CD4-positive, alpha-beta T cell treated with Interleukin-21 for 1 hour (primary cell): ENCODE results near the gene NRXN3.

ENCODE experiments used
- DNase-seq: peaks from one replicate; pipeline ENCODE4 v3.0.0-alpha.2; 2020

The NRXN3 gene

GRCh38 chr14:79407572-79407971 is 1237.4 kb downstream of the NRXN3 start:
- DNase-seq, result no peak

DNA sequence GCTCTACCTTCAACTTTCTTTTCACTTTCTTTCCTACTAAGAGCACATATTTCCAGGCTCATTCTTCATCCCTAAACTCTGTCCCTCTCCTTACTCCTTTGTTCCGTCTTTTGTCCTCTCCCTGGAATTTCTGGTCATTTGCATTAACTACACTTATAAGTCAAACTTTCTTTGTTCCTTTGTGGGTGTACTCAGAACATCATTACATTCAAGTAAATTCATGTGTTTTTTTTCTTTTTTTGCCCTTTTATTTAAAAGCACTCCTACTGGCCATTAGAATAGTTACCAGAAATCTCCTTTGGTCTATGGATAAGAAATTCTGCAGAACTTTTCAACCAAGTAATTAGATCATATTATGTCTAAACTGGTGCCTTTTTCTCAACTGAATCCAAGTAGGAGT is 1238.5 kb downstream of the NRXN3 start:
- DNase-seq, result no peak

DNA sequence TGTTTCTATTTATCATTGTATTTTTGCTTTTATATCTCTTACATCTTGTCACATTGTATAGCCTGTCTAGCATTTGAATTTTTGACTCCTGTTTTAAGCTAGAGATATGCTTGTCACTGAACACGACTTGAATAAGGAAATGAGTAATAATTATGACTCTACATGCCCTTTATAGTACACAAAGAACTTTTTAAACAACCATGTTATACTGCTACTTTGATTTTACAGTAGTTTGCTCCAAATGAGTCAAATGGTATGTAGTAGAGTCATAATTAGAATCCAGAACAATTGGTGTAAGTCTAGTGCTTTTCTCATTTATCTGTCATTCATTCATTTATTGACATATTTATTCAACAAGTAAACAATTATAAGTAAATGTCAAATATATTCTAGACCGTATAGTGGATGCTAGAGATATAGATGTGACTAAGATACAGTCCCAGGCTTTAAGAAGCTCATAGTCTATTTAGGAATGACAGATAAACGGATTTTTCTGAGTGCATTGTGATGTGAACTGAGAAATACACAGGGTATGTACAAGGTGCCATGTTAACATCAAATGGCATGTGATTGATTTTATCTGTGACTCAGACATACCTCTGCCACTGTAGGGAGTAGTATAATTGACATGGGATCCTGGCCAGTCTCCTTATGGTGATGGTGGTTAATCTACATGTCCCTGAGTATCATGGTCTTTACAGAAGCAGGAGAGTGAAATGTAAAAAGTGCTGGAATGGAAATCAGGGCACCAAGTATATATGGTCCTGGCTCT is 1241.4 kb downstream of the NRXN3 start:
- no peak for DNase-seq

- no peak for DNase-seq
These were observed 1242.6 kb downstream of the NRXN3 start for GRCh38 chr14:79412822-79413221.

DNA sequence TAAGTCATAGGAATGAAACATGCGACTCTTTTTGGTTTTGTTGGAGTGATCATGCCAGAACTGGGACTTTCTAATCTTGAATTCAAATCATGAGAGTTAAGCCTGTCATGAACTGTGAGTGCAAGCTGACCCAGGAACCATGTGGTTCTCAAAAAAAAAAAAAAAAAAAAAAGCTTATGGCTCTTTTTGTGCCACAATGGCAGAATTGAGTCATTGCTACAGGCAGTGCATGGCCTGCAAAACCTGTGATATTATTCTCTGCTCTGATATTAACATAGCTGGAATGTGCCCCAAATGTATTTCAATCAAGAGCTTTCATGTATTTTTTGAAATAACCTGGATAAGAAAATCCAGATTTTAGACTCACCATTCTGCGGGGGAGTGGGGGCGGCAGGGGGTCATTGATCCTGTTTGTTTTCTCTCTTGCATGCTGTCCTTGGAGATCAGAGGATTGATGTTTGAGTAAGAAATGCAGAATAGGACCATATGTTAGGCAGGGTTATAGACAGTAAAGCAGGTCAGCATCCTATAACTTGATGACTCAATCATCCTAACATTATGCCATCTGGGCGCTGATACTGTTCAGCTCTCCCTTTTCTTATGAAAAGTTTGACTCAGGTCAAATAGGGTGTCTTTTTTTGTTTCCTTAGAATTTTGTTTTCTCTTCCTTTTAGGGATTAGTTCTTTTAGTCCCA is 1243.7 kb downstream of the NRXN3 start:
- DNase-seq, result no peak

DNA sequence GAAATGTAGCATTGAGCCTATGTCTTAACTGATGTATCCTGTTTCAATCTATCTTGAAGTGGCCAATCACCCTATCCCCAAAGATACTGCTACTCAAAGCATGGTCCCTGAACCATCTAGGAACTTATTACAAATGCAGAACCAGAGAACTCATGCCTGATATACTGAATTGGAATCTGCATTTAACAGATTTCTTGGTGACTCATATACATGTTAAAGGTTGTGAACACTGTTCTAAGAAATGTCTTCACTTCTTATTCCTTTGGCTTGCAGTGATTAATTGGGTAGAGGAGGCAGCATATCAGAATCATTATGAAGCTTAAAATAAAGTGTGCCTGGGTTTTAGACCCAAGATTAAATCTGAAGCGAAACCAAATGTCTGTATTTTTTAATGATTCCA is 1245.6 kb downstream of the NRXN3 start:
- DNase-seq, result no peak

- DNase-seq, result no peak
These were observed 1247.8 kb downstream of the NRXN3 start for GRCh38 chr14:79417961-79418360.

- DNase-seq, result no peak
These were observed 1248.7 kb downstream of the NRXN3 start for GRCh38 chr14:79418649-79419415.

GRCh38 chr14:79419571-79420327 is 1249.6 kb downstream of the NRXN3 start:
- DNase-seq, result no peak

DNA sequence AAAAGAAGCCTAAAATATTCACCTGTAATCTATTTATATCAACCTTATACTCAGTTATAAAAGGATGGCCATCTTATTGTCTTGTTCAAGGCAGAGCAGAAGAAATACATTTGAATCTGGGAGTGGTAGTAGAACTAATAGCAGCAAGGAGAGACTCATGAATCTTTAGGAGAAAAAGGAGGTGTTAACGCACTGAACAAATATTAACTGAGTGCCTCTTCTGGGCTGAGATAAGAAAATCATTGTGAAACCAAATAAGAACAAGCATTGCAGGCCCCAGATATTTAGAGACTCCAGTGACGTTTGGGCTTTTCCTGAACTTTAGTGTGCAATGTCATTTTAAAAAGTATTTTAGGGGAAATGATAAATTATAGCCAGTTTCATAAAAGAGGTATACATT is 1250.6 kb downstream of the NRXN3 start:
- no peak for DNase-seq

- DNase-seq, result no peak
These were observed 1251.6 kb downstream of the NRXN3 start for GRCh38 chr14:79421811-79422210.

DNA sequence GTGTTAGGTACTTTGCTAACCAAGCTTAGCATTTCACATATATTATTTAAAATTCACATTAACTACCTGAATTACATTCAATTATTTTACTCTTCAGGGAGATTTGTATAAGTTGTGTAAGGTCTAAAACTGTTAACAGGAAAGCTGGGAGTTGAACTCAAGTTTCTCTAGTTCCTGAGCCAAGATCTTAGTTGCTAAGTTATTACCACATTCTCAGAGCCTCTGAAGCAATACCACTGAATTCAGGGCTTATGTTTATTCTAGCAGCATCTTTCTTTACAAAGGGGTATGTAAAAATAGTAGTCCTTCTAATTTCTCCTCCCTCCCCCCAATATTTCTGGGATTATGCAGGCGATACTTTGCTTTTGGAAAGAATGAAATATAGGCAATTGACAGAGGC is 1254.3 kb downstream of the NRXN3 start:
- no peak for DNase-seq

- DNase-seq, result no peak
These were observed 1256.1 kb downstream of the NRXN3 start for GRCh38 chr14:79426103-79426755.

- no peak for DNase-seq
These were observed 1262.5 kb downstream of the NRXN3 start for GRCh38 chr14:79432640-79433039.

DNA sequence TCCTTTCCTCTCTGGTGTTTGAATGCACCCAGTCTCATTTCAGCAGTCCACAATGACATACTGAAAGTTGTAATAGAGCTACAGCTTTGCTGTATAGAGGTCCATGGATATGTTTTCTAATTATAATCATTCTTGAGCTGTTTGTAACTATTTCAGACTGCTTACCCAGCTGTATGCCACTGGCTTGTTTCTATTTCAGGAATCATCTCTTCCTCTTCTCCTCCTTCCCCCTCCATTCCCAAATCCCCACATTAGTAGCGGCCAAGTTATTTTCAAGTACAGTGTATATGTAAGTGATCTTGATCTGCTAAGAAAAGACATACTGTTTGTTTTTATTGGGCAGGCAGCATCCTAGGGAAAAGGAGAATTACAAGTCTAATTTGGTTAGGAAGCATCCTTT is 1266.2 kb downstream of the NRXN3 start:
- no peak for DNase-seq

DNA sequence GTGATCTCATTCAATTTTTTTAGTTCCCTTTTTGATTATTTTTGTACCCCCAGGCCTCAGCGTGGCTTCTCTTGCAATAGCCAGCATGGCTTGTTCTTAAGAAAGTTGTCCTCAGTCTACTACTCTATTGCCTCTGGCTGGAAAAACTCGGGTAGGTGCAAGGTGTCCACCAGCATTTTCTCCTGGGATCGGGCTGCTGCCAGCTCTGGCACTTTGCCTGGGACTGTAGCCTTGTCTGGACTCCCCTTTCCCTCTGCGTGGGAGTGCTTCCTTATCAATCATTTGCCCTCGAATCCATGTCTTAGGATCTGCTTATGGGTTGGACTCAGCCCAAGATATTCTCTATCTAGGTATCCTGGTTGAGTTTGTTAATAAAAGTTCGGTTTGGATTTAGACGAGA is 1267.8 kb downstream of the NRXN3 start:
- DNase-seq, result no peak

- no peak for DNase-seq
These were observed 1268.6 kb downstream of the NRXN3 start for GRCh38 chr14:79438696-79439342.

- DNase-seq, result no peak
These were observed 1272.6 kb downstream of the NRXN3 start for GRCh38 chr14:79442786-79443185.

DNA sequence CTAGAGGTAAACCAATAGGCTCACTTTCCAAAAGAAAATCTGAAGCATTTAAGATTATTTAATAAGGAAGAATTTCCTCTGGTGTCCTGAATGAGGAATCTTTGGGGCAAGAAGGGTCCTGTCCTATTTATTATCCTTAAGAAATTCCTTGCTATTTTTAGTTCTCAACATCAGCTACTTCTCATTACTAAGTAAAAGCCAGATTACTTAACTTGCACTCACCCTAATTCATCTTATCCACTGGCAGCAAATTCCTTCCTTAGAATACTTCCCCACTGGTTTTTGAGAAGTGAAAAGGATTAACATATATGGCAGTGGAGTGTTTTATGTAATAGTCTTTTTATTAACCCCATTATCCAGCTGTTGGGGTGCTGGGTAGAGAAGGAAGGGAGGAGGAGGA is 1273.4 kb downstream of the NRXN3 start:
- DNase-seq, result no peak

- DNase-seq, result no peak
These were observed 1278.8 kb downstream of the NRXN3 start for GRCh38 chr14:79448960-79449359.

DNA sequence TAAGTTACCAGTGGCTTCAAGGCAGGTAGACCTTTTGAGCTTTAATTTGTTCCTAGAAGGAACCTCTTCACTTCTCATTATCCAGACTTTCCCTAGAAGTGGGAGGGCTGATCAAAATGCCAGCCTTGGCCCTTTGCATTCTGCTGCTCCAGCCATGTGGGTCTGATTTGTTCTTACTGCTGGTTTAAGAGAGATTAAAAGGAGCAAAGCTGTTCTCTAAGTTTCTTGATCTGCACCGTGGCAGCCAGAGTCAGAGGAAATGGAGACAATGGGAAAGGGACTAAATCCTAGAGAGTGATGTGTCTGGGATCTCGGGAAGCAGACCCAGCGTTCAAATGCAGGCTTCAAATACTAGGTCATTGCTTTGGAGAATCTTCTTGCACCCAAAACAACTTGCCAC is 1281.4 kb downstream of the NRXN3 start:
- DNase-seq, result no peak

- no peak for DNase-seq
These were observed 1283.1 kb downstream of the NRXN3 start for GRCh38 chr14:79453276-79453675.
